ENCODE data around the gene RHOG. TPM values are rescaled to one million over a fixed set of nuclear protein-coding genes. Genes with fewer than 3 reads are reported as not detected.

RHOG gene
- total and polyA plus RNA-seq, 11 donors = 17.9 to 69.1 (median 30.1) TPM

DNA sequence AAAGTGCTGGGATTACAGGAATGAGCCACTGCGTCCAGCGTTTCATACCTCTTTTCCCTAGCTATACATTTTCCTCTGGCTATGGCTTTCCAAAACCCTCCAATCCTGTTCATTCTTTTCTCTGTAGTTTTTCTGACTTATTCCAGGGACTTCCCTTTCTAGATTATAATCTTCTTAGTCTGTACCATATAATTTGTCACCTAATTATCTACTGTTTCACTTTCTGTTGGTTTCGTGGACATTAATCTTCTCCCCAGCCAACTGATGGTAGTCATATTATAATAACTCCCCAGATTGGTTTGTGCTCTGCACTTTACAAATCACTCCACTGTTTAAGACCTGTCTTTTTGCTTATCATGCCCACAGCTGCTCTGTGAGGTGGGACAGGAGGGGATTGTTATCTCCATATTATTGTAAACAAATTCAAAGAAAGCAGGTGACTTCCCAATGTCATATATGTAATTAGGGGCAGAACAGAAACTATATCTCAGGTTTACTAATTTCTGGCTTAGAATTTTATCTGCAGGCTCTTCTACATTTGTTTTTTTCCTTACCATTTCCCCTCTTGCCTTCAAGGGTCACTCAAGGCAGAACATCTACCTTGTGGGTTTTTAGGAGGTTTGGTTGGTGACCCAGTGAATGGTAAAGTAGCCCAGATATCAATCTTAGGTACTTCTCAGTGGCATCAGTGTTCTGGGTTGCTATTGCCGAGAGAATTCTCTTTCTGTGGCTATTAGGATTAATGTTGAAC lies 38.6 kb upstream of the RHOG start:
- Histone ChIP-seq H3K9me3 (no peaks in the 10 kb centered on the region), H3K4me1 (peaks cover 0 to 48% (median 21%) of the 10 kb centered on the region in 12 donors), H3K27me3 (no peaks in the 10 kb centered on the region), H3K36me3 (no peaks in the 10 kb centered on the region), H3K4me3 (no peak overlapping the region), H3K27ac (peak overlapping the region in 6 of 12 donors; percentile 8 to 53 (median 13))
- 56 to 82% (median 60%) methylated on average over 3 to 4 of the region's 4 CpGs for WGBS, 4 donors
- DNase-seq (no peak), ATAC-seq (no peak)
- TF ChIP-seq, protein P1, sequence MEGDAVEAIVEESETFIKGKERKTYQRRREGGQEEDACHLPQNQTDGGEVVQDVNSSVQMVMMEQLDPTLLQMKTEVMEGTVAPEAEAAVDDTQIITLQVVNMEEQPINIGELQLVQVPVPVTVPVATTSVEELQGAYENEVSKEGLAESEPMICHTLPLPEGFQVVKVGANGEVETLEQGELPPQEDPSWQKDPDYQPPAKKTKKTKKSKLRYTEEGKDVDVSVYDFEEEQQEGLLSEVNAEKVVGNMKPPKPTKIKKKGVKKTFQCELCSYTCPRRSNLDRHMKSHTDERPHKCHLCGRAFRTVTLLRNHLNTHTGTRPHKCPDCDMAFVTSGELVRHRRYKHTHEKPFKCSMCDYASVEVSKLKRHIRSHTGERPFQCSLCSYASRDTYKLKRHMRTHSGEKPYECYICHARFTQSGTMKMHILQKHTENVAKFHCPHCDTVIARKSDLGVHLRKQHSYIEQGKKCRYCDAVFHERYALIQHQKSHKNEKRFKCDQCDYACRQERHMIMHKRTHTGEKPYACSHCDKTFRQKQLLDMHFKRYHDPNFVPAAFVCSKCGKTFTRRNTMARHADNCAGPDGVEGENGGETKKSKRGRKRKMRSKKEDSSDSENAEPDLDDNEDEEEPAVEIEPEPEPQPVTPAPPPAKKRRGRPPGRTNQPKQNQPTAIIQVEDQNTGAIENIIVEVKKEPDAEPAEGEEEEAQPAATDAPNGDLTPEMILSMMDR (IDR thresholded peaks at IDR 0.05) = no peak
- TF ChIP-seq POLR2A (IDR thresholded peaks at IDR 0.05) = no peak
- intact Hi-C loops (cut with DNase I) = loop anchor here in 1 of 10 donors (5.0 kb wide), 1 partner anchor 52 kb away; no protein-coding TSS in a partner anchor

DNA sequence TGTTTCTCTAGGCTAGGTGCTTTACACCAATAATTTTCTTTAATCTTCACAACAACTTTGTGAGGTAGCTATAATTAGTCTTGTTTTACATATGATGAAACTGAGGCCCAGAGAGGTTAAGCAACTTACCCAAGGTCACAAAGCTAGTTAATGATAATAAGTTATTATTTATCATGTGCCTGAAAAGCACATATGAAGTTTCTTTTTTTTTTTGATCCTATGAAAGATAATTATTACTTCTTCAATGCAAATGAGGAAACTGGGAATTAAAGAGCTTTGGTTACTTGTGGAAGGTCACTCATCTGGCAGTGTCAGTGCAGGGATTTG lies 37.5 kb upstream of the RHOG start:
- H3K9me3 ChIP-seq = no peaks in the 10 kb centered on the region
- H3K36me3 ChIP-seq = no peaks in the 10 kb centered on the region
- TF ChIP-seq, protein P1 (IDR thresholded peaks at IDR 0.05) = no peak
- TF ChIP-seq POLR2A (IDR thresholded peaks at IDR 0.05) = no peak
- ATAC-seq (no peak), DNase-seq (no peak)
- intact Hi-C loops (cut with DNase I) = loop anchor here in 1 of 10 donors (5.0 kb wide), 1 partner anchor 51 kb away; no protein-coding TSS in a partner anchor
- peak overlapping the region in 1 of 12 donors; percentile 9 for H3K27ac ChIP-seq
- no peaks in the 10 kb centered on the region for H3K27me3 ChIP-seq
- no peak overlapping the region for H3K4me3 ChIP-seq
- peaks cover 0 to 51% (median 25%) of the 10 kb centered on the region in 12 donors for H3K4me1 ChIP-seq

DNA sequence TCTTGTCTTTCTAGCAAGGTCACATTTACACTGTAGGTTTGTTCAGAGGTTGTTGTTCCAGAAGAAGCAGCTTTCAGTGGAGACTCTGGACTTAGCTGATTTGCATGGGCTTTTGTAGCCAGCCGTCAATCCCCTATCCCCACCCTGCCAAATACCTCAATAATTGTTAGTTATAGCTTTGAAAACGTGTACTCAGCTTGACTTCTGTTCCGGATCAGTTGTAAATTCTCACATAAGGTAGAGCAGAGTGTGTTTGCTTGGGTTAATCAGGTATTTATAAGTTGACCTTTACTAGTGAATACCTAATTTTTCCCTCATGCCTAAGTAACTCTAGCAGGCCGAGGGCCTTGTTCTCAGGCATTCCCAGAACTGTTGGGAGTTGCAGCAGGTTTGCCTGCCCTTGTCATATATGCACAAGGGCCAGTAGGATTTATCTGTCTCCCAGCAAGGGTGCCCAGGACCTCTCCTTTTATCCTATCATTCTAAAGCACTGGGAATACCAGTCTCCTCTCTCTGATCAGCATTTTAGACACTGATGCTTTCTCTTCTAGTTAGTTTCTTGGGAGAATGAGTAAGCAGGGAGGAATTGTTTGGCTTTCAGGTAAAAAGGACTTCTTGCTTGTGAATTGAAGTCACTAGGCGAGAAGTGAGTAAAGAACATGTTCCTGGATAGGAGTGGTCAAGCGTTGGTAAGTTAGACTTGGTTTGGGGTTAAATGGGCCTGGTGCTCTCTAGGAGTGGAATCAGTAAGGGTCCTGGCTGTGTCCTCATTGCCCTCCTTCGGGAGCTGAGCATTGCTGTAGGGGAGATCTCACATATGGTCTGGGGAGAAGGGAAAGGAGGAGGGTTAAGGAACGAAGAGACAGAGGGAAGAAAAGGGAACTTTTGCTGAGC lies 36.9 kb upstream of the RHOG start:
- Histone ChIP-seq H3K4me3 (no peak overlapping the region), H3K36me3 (no peaks in the 10 kb centered on the region), H3K4me1 (peaks cover 0 to 52% (median 25%) of the 10 kb centered on the region in 12 donors), H3K27ac (peak overlapping the region in 1 of 12 donors; percentile 9), H3K27me3 (no peaks in the 10 kb centered on the region), H3K9me3 (no peaks in the 10 kb centered on the region)
- DNase-seq (no peak), ATAC-seq (no peak)
- intact Hi-C loops (cut with DNase I) = loop anchor here in 1 of 10 donors (5.0 kb wide), 1 partner anchor 50 kb away; no protein-coding TSS in a partner anchor
- TF ChIP-seq, protein P1 (IDR thresholded peaks at IDR 0.05) = no peak
- TF ChIP-seq POLR2A (IDR thresholded peaks at IDR 0.05) = no peak
- 88 to 93% (median 91%) methylated on average over 8 of the region's 8 CpGs for WGBS, 4 donors

DNA sequence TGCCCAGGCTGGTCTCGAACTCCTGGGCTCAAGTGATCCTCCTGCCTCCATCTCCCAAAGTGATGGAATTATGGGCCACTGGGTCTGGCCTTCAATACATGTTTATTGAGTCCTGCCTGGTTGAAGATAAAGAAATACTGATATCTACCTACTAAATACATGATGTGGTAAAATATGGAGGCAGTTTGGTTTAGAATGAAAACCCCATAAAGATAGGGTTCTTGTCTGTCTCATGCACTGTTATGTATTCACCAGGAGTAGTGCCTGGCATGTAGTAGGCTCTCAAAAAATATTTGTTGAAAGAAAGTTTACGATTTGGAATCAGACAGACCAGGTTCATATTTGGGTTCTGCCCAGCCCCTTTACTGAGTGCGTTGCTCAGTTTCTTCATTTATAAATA lies 35.9 kb upstream of the RHOG start:
- 94 to 96% (median 95%) methylated on average over 3 of the region's 3 CpGs for WGBS, 4 donors
- Histone ChIP-seq H3K27me3 (no peaks in the 10 kb centered on the region), H3K9me3 (no peaks in the 10 kb centered on the region), H3K36me3 (no peaks in the 10 kb centered on the region), H3K27ac (no peak overlapping the region), H3K4me3 (no peak overlapping the region), H3K4me1 (peaks cover 0 to 52% (median 25%) of the 10 kb centered on the region in 12 donors)
- intact Hi-C loops (cut with DNase I) = loop anchor here in 1 of 10 donors (5.0 kb wide), 1 partner anchor 49 kb away; no protein-coding TSS in a partner anchor
- ATAC-seq (no peak), DNase-seq (no peak)
- no peak for TF ChIP-seq POLR2A (IDR thresholded peaks at IDR 0.05)
- TF ChIP-seq, protein P1 (IDR thresholded peaks at IDR 0.05) = no peak

All from heart left ventricle (tissue), 16 donors.